HepG2 (cell line): Measurements from ENCODE around the gene AEBP1. TPM values are rescaled to one million over a fixed set of nuclear protein-coding genes. Genes with fewer than 3 reads are reported as not detected.

ENCODE experiments used
- ATAC-seq: fragments of 200-7000 bp; cut with Tn5 transposase; 3 replicates; pipeline ENCODE4 v1.9.1; 2020; ENCODE audit warnings: mild to moderate bottlenecking, moderate library complexity
- BruUV-seq: library from RNA; stranded (reverse); fragments of 400-500 nt; replicated peaks from 2 replicates; lab custom pipeline; 2021; lab: Mats Ljungman, UMichigan
- CTCF ChIA-PET: fragments of 300-600 bp; formaldehyde crosslinking; extraction: SDS; loops from one replicate; lab custom pipeline; 2021; ENCODE audit warnings: low total read pairs, inconsistent platforms, low intra/inter-chr PET ratio; lab: Yijun Ruan, JAX
- POLR2A ChIA-PET: fragments of 350-600 bp; sonication (Branson Sonifier 250); formaldehyde crosslinking; loops from one replicate; lab custom pipeline; 2020; ENCODE audit warnings: antibody characterized with exemption, inconsistent platforms; lab: Yijun Ruan, JAX
- DNase-seq: peaks from one replicate; pipeline ENCODE4 v3.0.0-alpha.2; 2015; ENCODE audit warnings: low spot score
- FAIRE-seq: peaks from 3 replicates; lab custom pipeline; 2011; peaks lifted over from hg19 to GRCh38; lab: Jason Lieb, UNC
- H2AFZ ChIP-seq: one replicate; pipeline ENCODE4 v1.6.1; 2011; ENCODE audit warnings: low read length, inconsistent platforms
- H3K27ac ChIP-seq: fragments of 300-600 bp; 3 replicates; pipeline ENCODE4 v1.8.0; 2011; ENCODE audit warnings: mixed run types, mild to moderate bottlenecking, mixed read lengths, low read length, inconsistent platforms; ENCODE audit not compliant: insufficient read depth; ENCODE audit errors: extremely low read length
- H3K27me3 ChIP-seq, 2 experiments: fragments of 200-600 bp in 1 of 2; 2 replicates in 1 of 2; 3 replicates in 1 of 2; pipeline versions ENCODE4 v1.6.0 to v1.8.0; 2011; ENCODE audit warnings: low read length in 2 of 2, mild to moderate bottlenecking in 2 of 2, moderate library complexity in 2 of 2, inconsistent platforms in 1 of 2; ENCODE audit not compliant: insufficient read depth in 2 of 2, control insufficient read depth in 1 of 2
- H3K36me3 ChIP-seq, 2 experiments: fragments of 200-600 bp in 1 of 2; replicated peaks in 1 of 2; 2 replicates in 1 of 2; 3 replicates in 1 of 2; pipeline versions ENCODE4 v1.5.1 to v1.8.0; 2011; ENCODE audit warnings: low read length in 2 of 2, inconsistent platforms in 1 of 2; ENCODE audit not compliant: insufficient read depth in 2 of 2, control insufficient read depth in 1 of 2
- H3K4me1 ChIP-seq: 2 replicates; pipeline ENCODE4 v1.5.1; 2012; ENCODE audit warnings: low read length, inconsistent platforms; ENCODE audit not compliant: insufficient read depth
- H3K4me2 ChIP-seq: 2 replicates; pipeline ENCODE4 v1.6.0; 2011; ENCODE audit warnings: low read depth, low read length, inconsistent platforms
- H3K4me3 ChIP-seq, 3 experiments: fragments of 200-600 bp in 1 of 3; sonication (generic), shearing (Covaris generic) in 1 of 3; replicated peaks in 1 of 3; 2 replicates each; pipeline ENCODE4 v1.5.1; 2011 to 2016; ENCODE audit warnings: low read length in 3 of 3, inconsistent platforms in 2 of 3, low read depth in 2 of 3, mild to moderate bottlenecking in 2 of 3, control low read depth in 1 of 3, mixed read lengths in 1 of 3; ENCODE audit not compliant: insufficient read depth in 1 of 3
- H3K79me2 ChIP-seq: one replicate; pipeline ENCODE4 v1.6.1; 2011; ENCODE audit warnings: low read length, inconsistent platforms; ENCODE audit not compliant: insufficient read depth
- H3K9ac ChIP-seq: 2 replicates; pipeline ENCODE4 v1.6.0; 2011; ENCODE audit warnings: mild to moderate bottlenecking, low read depth, low read length, inconsistent platforms; ENCODE audit not compliant: insufficient read depth
- H3K9me3 ChIP-seq: 2 replicates; pipeline ENCODE4 v1.5.1; 2012; ENCODE audit warnings: mild to moderate bottlenecking, low read length
- H4K20me1 ChIP-seq: 2 replicates; pipeline ENCODE4 v1.6.0; 2011; ENCODE audit warnings: inconsistent platforms, mild to moderate bottlenecking, low read length, moderate library complexity; ENCODE audit not compliant: insufficient read depth
- DMAP1 ChIP-seq: IDR thresholded peaks from 2 replicates; pipeline ENCODE4 v1.6.1; 2016
- GMEB2 ChIP-seq: IDR thresholded peaks from 2 replicates; pipeline ENCODE4 v1.6.1; 2016; ENCODE audit warnings: missing biosample characterization, missing genetic modification reagents, low read depth
- HNF4A ChIP-seq: sonication (generic); formaldehyde crosslinking; IDR thresholded peaks from 2 replicates; pipeline ENCODE4 v1.4.0; 2020; ENCODE audit warnings: missing genetic modification reagents
- HNF4G ChIP-seq, 2 experiments: sonication (generic) in 1 of 2; formaldehyde crosslinking in 1 of 2; IDR thresholded peaks; 2 replicates each; pipeline versions ENCODE4 v1.4.0 to v1.6.1; 2011 to 2020; ENCODE audit warnings: borderline replicate concordance in 2 of 2, low read depth in 2 of 2, mild to moderate bottlenecking in 2 of 2, low read length in 1 of 2, missing genetic modification reagents in 1 of 2, moderate library complexity in 1 of 2
- KMT2A ChIP-seq: sonication (generic); formaldehyde crosslinking; IDR thresholded peaks from 2 replicates; pipeline ENCODE4 v1.4.0; 2020; ENCODE audit warnings: missing genetic modification reagents
- PRDM15 ChIP-seq: sonication (generic); formaldehyde crosslinking; IDR thresholded peaks from 2 replicates; pipeline ENCODE4 v1.4.0; 2020; ENCODE audit warnings: missing genetic modification reagents
- RBFOX2 ChIP-seq: fragments of 200-400 bp; formaldehyde crosslinking; IDR thresholded peaks from 2 replicates; pipeline ENCODE4 v1.6.1; 2017; ENCODE audit warnings: low read depth, mild to moderate bottlenecking, low read length
- SCMH1 ChIP-seq: sonication (generic); formaldehyde crosslinking; IDR thresholded peaks from 2 replicates; pipeline ENCODE4 v1.9.0; 2021; ENCODE audit warnings: missing genetic modification reagents, mild to moderate bottlenecking, borderline replicate concordance
- SMAD1 ChIP-seq: sonication (generic); formaldehyde crosslinking; IDR thresholded peaks from 2 replicates; pipeline ENCODE4 v1.4.0; 2020; ENCODE audit warnings: missing genetic modification reagents, low read depth, mild to moderate bottlenecking, borderline replicate concordance
- TAF15 ChIP-seq: fragments of 200-400 bp; formaldehyde crosslinking; IDR thresholded peaks from one replicate; pipeline ENCODE4 v1.6.1; 2018; ENCODE audit warnings: mild to moderate bottlenecking, low read depth, low read length; ENCODE audit not compliant: poor library complexity, severe bottlenecking
- TEAD3 ChIP-seq: optimal IDR thresholded peaks from 2 replicates; pipeline ENCODE3; 2016; ENCODE audit warnings: borderline replicate concordance
- UBTF ChIP-seq: sonication (generic); formaldehyde crosslinking; IDR thresholded peaks from 2 replicates; pipeline ENCODE4 v1.4.0; 2020; ENCODE audit warnings: mild to moderate bottlenecking, missing genetic modification reagents
- ZSCAN22 ChIP-seq: sonication (generic); formaldehyde crosslinking; IDR thresholded peaks from 2 replicates; pipeline ENCODE4 v1.4.0; 2020; ENCODE audit warnings: mild to moderate bottlenecking, missing genetic modification reagents
- WGBS: methylation state at CpG from one replicate; pipeline ENCODE4 v1.1.6; 2017; ENCODE audit warnings: low lambda C conversion rate; 5-methylcytosine and 5-hydroxymethylcytosine counted together
- in situ Hi-C: cut with HindIII; loops from 2 replicates; pipeline ENCODE4 v1.10.0; 2017; ENCODE audit warnings: low pct_unique_long_range_greater_than_20kb; ENCODE audit not compliant: extremely low pct_ligation_motif_present
- intact Hi-C: fragments of 100-400 bp; cut with micrococcal nuclease; formaldehyde crosslinking; loops from one replicate; pipeline ENCODE4 v1.10.0; 2022; ENCODE audit not compliant: unreplicated experiment
- polyA plus RNA-seq, 8 experiments: library from polyadenylated mRNA; depleted of rRNA in 3 of 8; stranded (reverse) in 7 of 8; unstranded in 1 of 8; fragments of >200 nt; fragmentation: Illumina TruSeq in 4 of 8; extraction: Trizol in 4 of 8; gene quantifications; 2 replicates each; pipeline versions ENCODE4 v1.2.1 to v1.2.3, GENCODE V29; 2011 to 2016; ENCODE audit warnings: low read depth in 4 of 8, missing spikeins in 1 of 8, mixed read lengths in 1 of 8; ENCODE audit not compliant: insufficient read depth in 1 of 8
- total RNA-seq, 5 experiments: library from RNA; depleted of rRNA; stranded (reverse); fragments of >200 nt; fragmentation: Illumina TruSeq; extraction: Trizol; gene quantifications; 2 replicates each; pipeline ENCODE4 v1.2.3, GENCODE V29; 2016; ENCODE audit warnings: low read depth in 1 of 5
- TF ChIP-seq, protein P1 (sequence below): sonication (generic); formaldehyde crosslinking; IDR thresholded peaks from 2 replicates; pipeline ENCODE4 v1.4.0; 2020; ENCODE audit warnings: missing genetic modification reagents

The AEBP1 gene
- total and polyA plus RNA-seq, 2 of the 13 experiments (the other 11 are each of a cell fraction or from before 2014, with no cell fraction given), result 0.22 to 0.55 TPM

DNA sequence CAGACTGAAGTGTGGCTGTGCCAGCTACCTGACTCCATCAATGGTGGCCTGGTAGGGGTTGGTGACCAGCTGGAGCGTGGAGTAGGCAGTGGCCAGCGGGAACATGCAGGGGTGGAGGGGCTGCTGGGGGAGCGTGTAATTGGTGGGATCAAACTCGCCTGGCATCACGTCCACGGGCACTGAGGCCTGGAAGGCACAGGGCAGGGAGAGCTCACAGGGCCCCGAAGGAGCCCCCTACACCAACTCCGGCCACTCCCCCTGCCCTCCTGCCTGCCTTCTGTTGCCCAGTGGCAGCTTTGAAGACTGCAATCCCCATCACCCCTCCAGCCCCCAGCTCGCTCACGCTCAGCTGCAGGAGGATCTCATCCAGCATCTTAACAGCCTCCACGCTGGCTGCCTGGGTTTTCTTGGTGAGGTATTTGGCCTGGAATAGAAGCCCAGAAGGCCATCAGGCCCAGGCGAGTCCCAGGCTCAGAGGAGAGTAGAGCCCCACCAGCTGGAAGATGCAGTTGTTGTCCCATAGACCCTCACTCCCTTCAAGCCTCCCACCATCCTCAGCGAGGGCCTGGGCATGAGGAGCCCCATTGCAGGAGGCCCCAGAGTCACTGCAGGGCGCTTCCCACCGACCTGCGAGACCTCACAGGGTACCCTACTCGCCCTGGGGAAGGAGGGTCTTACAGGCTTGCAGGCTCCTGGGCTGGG lies 12.1 kb downstream of the AEBP1 start:
- H2AFZ ChIP-seq, result no peak overlapping the region
- peaks cover 23 to 51% of the 10 kb centered on the region in 2 experiments for H3K36me3 ChIP-seq
- peaks cover 3% of the 10 kb centered on the region for H3K4me1 ChIP-seq
- no TSS peak for BruUV-seq
- no peak for ATAC-seq
- FAIRE-seq, result no peak
- POLR2A ChIA-PET, result no interaction called here
- H3K4me2 ChIP-seq, result no peak overlapping the region
- H3K27me3 ChIP-seq, result no peaks in the 10 kb centered on the region; a peak in 1 of 5 replicates
- H3K4me3 ChIP-seq, result no peak overlapping the region
- no peaks in the 10 kb centered on the region for H3K9me3 ChIP-seq
- intact Hi-C loops (no loop called here), in situ Hi-C loops (no loop called here)
- CTCF ChIA-PET, result no interaction called here
- no peak overlapping the region for H3K9ac ChIP-seq
- no peak for DNase-seq
- H4K20me1 ChIP-seq, result no peaks in the 10 kb centered on the region
- H3K79me2 ChIP-seq, result no peaks in the 10 kb centered on the region
- WGBS, result 94% methylated on average over 3 of the region's 17 CpGs
- no peak overlapping the region for H3K27ac ChIP-seq
- TF ChIP-seq HNF4G (IDR thresholded peaks at IDR 0.05; ENCODE audit: borderline replicate concordance, low read depth, low read length), result no peak
- no peak for TF ChIP-seq HNF4G (CRISPR knock-in tag; IDR thresholded peaks at IDR 0.05; ENCODE audit: borderline replicate concordance, low read depth)
- TF ChIP-seq SMAD1, result no peak
- no peak for TF ChIP-seq KMT2A
- TF ChIP-seq DMAP1 (CRISPR knock-in tag), result no peak
- no peak for TF ChIP-seq RBFOX2
- TF ChIP-seq SCMH1 (CRISPR knock-in tag), result no peak
- TF ChIP-seq PRDM15 (CRISPR knock-in tag), result no peak
- TF ChIP-seq UBTF (CRISPR knock-in tag), result no peak
- TF ChIP-seq HNF4A (CRISPR knock-in tag), result no peak
- TF ChIP-seq, protein P1, sequence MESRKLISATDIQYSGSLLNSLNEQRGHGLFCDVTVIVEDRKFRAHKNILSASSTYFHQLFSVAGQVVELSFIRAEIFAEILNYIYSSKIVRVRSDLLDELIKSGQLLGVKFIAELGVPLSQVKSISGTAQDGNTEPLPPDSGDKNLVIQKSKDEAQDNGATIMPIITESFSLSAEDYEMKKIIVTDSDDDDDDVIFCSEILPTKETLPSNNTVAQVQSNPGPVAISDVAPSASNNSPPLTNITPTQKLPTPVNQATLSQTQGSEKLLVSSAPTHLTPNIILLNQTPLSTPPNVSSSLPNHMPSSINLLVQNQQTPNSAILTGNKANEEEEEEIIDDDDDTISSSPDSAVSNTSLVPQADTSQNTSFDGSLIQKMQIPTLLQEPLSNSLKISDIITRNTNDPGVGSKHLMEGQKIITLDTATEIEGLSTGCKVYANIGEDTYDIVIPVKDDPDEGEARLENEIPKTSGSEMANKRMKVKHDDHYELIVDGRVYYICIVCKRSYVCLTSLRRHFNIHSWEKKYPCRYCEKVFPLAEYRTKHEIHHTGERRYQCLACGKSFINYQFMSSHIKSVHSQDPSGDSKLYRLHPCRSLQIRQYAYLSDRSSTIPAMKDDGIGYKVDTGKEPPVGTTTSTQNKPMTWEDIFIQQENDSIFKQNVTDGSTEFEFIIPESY (CRISPR knock-in tag), result no peak
- no peak for TF ChIP-seq GMEB2
- no peak for TF ChIP-seq ZSCAN22 (CRISPR knock-in tag)
- no peak for TF ChIP-seq TAF15
- TF ChIP-seq TEAD3 (CRISPR knock-in tag), result no peak
